Activated T-cell treated with anti-CD3 and anti-CD28 coated beads, Interleukin-2, amount 50 U/mL, for 4 hours (primary cell): ENCODE data around the gene RTP5. TPM values are rescaled to one million over a fixed set of nuclear protein-coding genes. Genes with fewer than 3 reads are reported as not detected.

ENCODE experiments used
- ATAC-seq, 2 donors: fragments of 200-7000 bp; cut with Tn5 transposase; one replicate each; pipeline ENCODE4 v1.10.0; 2021
- DNase-seq: peaks from one replicate; pipeline ENCODE4 v3.0.0-alpha.2; 2020
- H3K27me3 Mint-ChIP-seq: one replicate; pipeline ENCODE4 v1.8.0; 2021; ENCODE audit warnings: low read depth, mixed read lengths
- H3K36me3 Mint-ChIP-seq: one replicate; pipeline ENCODE4 v1.8.0; 2022; ENCODE audit warnings: mixed read lengths; ENCODE audit not compliant: insufficient read depth
- H3K4me1 Mint-ChIP-seq: one replicate; pipeline ENCODE4 v1.8.0; 2021; ENCODE audit warnings: low read depth, mixed read lengths
- H3K4me3 Mint-ChIP-seq: one replicate; pipeline ENCODE4 v1.8.0; 2021; ENCODE audit warnings: mild to moderate bottlenecking, moderate library complexity, mixed read lengths
- H3K9me3 Mint-ChIP-seq: one replicate; pipeline ENCODE4 v1.8.0; 2021; ENCODE audit warnings: mixed read lengths
- total RNA-seq, 3 donors: library from RNA; stranded (reverse); gene quantifications; one replicate each; pipeline ENCODE4 v1.2.1, GENCODE V29; 2021

Gene RTP5
- total RNA-seq, 3 donors from 2014 or later: 0.13 to 0.14 (median 0.13) TPM

DNA sequence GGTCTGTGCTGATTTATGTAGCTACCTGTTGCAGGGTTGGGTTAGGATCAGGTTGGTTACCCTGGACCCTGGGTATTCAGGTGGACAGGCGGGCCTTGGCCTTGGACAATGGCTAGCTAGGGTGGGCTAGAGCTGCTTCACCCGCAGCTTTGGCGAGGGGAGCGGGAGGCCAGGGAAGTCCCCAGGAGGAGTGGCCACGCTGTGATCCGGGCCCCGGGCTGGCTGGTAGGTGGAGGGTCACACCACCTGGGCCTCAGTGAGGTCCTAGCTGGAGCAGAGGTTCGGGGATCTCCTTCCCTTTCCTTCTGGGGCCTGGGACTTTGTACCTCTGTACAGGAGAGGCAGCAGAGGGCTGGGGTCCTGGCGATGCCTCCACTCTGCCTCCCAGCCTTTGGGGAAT, 9.8 kb downstream of the RTP5 start:
- ATAC-seq: no peak
- Mint-ChIP-seq H3K36me3 (peaks cover under 1% of the 10 kb centered on the region), H3K4me3 (no peak overlapping the region), H3K27me3 (no peaks in the 10 kb centered on the region), H3K9me3 (no peaks in the 10 kb centered on the region), H3K4me1 (peaks cover 26% of the 10 kb centered on the region)
- DNase-seq: no peak

DNA sequence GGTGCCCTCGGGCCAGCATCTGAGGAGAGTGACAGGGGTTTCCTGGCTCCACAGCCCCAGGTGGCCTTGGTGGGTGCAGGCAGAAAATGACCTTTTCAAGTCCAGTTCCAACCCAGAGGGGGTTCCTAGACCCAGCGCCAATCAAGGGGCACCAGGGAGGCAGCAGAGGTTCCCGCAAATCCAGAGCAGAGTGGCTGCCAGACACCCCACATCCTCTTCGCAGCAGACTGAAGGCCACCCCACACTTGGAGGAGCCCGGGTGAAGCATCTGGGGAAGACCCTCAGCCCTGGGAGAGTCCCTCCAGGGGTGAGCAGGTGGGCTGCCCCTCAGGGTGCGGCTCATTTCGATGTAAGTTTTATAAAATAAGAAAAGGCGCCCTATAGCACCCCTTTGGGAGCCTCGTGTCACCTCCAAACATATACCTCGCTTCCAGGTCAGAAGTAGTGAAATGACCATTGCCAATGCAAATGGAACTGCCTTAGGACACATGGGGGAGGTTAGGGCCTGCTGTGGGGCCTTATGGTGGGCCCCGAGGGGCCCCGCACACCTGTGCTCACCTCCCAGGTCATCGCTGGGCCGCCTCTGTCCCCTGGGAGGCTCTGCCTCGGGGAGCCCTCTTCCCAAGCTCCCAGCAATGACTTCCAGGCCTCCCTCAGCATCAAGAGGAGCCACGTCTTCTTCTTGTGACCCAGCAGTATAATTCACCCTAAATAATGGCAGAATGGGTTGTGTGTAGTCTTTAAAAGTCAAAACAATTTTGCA, 11.0 kb downstream of the RTP5 start:
- H3K36me3 Mint-ChIP-seq: peaks cover 2% of the 10 kb centered on the region

DNA sequence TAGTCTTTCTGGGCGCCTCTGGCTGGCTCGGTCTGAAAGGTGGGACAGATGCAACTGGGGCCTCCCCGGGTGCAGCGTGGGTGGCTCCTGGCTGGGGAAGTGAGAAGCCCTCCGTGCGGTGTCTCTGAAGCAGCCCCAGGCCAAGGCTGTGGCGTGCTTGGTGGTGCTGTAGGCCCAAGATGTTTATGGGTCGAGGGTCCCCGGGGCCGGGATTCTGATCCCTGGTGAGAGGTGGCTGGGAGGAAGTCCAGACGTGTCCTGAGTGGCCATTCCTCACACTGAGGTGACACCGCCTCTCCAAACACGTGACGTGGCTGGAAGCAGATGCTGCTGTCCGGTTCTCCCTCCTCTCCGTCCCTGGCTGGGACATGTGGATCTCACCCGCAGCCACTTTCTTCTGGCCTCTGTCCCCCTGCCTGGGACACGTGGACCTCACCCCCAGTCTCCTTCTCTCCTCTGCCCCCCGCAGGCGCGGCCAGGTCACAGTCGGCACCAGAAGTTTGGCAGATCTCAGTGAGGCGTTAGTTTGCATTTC, 12.6 kb downstream of the RTP5 start:
- H3K4me1 Mint-ChIP-seq: peaks cover 28% of the 10 kb centered on the region
- no peaks in the 10 kb centered on the region for H3K27me3 Mint-ChIP-seq
- peak overlapping the region; percentile 88 for H3K4me3 Mint-ChIP-seq
- ATAC-seq: peak; percentile 60 to 63
- H3K36me3 Mint-ChIP-seq: peaks cover 12% of the 10 kb centered on the region
- no peaks in the 10 kb centered on the region for H3K9me3 Mint-ChIP-seq
- peak; percentile 62 for DNase-seq

More for the DNA sequence above, 11.0 kb downstream of the RTP5 start:
- no peak for DNase-seq
- ATAC-seq: no peak
- Mint-ChIP-seq H3K4me1 (peaks cover 24% of the 10 kb centered on the region), H3K9me3 (no peaks in the 10 kb centered on the region), H3K4me3 (peak overlapping the region; percentile 88), H3K27me3 (no peaks in the 10 kb centered on the region)

DNA sequence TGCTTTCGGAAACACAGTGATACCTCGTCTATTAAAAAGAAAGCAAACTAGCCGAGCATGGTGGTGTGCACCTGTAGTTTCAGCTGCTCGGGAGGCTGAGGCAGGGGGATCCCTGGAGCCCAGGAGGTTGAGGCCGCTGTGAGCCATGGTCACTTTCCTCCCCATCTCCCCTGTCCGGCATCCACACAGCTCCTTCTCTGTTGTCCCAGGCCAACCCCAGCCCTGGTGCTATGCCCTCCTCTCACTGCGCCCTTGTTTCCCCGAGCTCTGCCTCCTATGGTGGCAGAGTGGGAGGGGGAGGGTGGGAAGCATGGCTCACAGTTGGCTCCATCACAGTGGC, 15.4 kb downstream of the RTP5 start:
- H3K4me1 Mint-ChIP-seq: peaks cover 41% of the 10 kb centered on the region
- H3K4me3 Mint-ChIP-seq: no peak overlapping the region
- no peaks in the 10 kb centered on the region for H3K27me3 Mint-ChIP-seq
- no peaks in the 10 kb centered on the region for H3K9me3 Mint-ChIP-seq
- H3K36me3 Mint-ChIP-seq: peaks cover 13% of the 10 kb centered on the region
- DNase-seq (no peak), ATAC-seq (no peak)

DNA sequence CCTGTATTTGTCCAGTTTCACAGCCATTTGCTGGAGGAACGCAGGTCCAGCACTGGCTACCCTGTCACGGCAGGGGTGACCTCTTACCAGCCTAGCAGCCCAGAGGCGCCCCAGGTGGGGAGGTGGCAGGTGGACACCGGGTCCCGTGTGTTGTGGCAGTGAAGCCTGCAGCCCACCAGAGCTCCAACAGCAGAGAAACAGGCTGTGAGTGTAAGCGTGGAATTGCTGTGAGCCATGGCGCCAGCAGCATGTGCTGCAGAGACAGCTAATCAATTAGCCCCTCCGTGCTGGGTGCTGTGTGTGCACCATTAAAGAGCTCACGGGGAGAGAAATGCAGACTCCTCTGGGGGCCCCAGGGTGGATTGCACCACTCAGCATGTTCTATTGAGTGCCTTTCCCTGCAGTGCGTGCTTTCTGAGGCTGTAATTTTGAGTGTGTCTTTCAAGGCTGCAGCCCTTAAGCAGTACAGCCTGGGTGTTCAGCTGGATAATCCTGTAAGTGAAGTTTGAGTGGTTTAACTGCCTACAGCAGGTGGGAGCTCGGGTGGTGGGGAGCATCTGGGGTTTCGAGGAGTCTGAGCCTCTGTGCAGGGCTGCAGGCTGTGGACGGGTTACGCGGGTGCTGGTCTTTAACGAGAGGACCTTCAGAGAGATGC, 15.9 kb downstream of the RTP5 start:
- H3K36me3 Mint-ChIP-seq: peaks cover 13% of the 10 kb centered on the region
- no peak for ATAC-seq
- no peaks in the 10 kb centered on the region for H3K9me3 Mint-ChIP-seq
- H3K4me1 Mint-ChIP-seq: peaks cover 41% of the 10 kb centered on the region
- H3K27me3 Mint-ChIP-seq: no peaks in the 10 kb centered on the region
- no peak overlapping the region for H3K4me3 Mint-ChIP-seq
- no peak for DNase-seq

DNA sequence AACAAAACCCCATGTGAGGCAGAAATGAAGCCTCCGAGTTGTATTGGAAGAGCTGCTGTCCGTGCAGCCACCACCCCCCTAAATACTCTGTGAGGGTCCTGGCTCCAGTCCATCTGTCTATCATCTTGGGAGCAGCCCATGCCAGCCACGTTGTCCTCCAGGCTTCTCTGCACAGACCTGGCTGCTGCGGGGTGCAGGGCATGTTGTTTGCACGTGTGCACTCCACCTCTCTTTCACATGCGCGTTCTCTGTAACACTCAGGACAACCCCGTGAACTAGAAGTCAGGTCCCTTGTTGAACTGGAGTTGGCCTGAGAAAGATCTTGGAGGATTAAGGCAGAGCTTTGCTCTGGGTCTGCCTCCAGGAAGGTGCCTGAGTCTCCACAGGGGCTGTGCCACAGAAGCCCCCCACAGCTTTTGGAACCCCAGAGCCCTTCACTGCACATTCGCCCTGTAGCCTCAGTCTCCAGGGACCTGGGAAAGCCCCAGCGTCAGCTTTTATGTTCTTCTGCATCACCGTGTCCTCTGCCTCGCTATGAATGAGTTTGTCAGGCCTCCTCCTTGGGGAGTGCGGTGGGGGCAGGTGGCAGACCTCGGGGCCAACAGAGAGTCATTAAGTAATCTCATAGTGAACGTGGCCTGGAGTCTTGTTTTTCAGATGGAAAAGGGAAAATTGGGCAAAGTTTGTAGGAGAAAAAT, 16.6 kb downstream of the RTP5 start:
- Mint-ChIP-seq H3K36me3 (peaks cover 13% of the 10 kb centered on the region), H3K4me3 (no peak overlapping the region), H3K4me1 (peaks cover 37% of the 10 kb centered on the region), H3K9me3 (no peaks in the 10 kb centered on the region), H3K27me3 (no peaks in the 10 kb centered on the region)
- DNase-seq (no peak), ATAC-seq (no peak)

DNA sequence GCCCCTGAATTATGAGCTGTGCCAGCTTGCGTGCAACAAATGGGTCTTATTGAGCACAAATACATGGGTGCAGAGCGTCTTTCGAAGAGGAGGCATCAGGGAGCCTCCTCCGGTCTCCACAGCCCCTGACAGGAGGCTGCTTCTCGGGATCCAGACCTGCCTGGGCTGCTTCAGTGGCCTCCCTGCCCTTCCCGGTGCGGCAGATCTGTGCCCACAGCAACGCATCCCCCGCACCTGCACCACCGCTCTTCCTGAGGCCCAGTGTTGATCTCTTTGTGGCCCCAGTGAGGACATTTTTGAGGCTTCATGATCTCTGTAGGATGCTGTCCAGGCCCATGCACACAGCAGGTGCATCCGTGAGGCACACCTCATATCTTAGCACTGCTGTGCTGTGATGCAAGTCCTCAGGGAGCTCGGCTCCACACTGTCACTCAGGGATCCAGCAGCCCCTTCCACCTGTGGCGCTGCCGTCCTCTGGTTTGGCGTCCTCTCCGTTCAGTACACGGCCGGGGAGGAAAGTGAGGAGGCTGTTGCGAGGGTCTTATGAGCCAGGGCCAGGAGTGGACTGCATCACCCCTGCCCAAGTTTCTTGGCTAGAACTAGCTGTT, 17.4 kb downstream of the RTP5 start:
- H3K36me3 Mint-ChIP-seq: peaks cover 13% of the 10 kb centered on the region

DNA sequence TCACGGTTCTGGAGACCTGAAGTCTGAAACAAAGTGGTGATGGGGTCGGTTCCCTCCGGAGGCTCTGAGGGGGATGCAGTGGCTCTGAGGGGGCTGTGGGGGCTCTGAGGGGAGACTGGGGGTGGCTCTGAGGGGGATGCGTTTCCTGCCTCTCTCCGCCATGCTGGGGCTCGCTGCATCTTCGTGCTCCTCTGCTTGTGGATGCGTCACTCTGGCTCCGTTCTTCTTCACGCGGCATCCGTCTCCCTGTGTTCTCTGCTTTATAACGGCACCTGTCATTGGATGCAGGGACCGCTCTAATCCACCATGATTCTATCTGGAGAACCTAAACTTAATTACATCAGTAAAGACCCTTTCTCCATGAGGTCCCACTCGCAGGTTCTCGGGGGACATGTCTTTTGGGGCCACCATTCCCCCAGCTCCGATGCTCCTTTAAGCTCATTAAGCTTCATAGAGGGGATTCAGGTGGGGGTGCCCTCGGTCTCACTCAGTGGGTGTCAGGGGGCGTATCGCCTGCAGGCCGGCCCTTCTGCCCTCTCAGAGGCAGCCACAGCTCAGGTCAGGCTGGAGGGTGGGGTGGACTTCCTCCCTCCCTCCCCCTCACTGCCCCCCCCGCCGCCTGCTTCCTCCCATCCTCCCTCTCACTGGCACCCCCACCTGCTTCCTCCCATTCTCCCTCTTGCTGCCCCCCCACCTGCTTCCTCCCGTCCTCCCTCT, 18.4 kb downstream of the RTP5 start:
- Mint-ChIP-seq H3K4me1 (peaks cover 25% of the 10 kb centered on the region), H3K9me3 (no peaks in the 10 kb centered on the region), H3K36me3 (peaks cover 13% of the 10 kb centered on the region), H3K4me3 (no peak overlapping the region), H3K27me3 (no peaks in the 10 kb centered on the region)
- DNase-seq (no peak), ATAC-seq (no peak)

More for the DNA sequence above, 17.4 kb downstream of the RTP5 start:
- ATAC-seq (no peak), DNase-seq (no peak)
- H3K27me3 Mint-ChIP-seq: no peaks in the 10 kb centered on the region
- peaks cover 35% of the 10 kb centered on the region for H3K4me1 Mint-ChIP-seq
- H3K9me3 Mint-ChIP-seq: no peaks in the 10 kb centered on the region
- H3K4me3 Mint-ChIP-seq: no peak overlapping the region

DNA sequence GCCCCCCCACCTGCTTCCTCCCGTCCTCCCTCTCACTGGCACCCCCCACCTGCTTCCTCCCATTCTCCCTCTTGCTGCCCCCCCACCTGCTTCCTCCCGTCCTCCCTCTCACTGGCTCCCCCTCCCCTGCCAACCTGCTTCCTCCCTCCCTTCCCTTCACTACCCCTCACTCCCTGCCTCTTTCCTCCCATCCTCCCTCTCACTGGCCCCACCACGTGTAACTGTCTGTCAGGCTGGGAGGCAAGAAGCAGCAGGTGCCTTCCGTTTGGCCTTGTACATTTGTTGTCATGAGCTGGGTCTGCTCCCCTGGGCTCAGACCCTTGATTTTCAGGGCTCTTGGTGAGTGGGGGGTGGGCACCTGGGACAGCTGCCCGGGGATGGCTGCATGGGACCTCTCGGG, 19.1 kb downstream of the RTP5 start:
- Mint-ChIP-seq H3K27me3 (no peaks in the 10 kb centered on the region), H3K9me3 (no peaks in the 10 kb centered on the region), H3K36me3 (peaks cover 13% of the 10 kb centered on the region), H3K4me1 (peaks cover 20% of the 10 kb centered on the region), H3K4me3 (no peak overlapping the region)
- no peak for DNase-seq
- ATAC-seq: no peak

DNA sequence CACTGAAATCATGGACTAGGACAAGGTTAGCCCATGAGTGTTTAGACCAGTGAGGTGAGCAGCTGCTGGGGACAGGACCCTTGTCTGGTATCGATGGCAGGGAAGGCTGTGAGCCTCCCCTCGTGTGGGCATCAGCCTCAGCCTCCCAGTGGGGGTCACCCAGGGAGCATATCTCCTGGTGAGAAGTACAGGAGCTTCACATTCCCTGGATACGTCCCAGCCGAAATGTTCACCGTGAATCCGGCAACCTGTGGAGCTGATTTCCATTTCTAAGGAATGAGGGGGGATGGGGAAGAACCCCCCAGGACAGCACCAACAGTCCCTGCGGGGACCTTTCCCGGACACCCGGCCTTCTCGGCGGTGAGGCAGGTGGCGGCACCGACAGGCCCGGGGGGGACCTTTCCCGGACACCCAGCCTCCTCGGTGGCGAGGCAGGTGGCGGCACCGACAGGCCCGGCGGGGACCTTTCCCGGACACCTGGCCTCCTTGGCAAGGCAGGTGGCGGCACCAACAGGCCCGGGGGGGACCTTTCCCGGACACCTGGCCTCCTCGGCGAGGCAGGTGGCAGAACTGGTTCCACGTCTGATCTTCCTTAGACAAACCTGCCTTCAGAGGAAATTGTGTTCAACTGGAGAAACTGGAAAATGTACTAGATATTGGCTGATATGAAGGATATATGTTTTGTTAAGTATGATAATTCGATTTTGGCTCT, 21.2 kb downstream of the RTP5 start:
- Mint-ChIP-seq H3K27me3 (no peaks in the 10 kb centered on the region), H3K4me3 (no peak overlapping the region), H3K9me3 (no peaks in the 10 kb centered on the region), H3K4me1 (peaks cover 17% of the 10 kb centered on the region), H3K36me3 (peaks cover 9% of the 10 kb centered on the region)
- ATAC-seq (no peak), DNase-seq (no peak)

DNA sequence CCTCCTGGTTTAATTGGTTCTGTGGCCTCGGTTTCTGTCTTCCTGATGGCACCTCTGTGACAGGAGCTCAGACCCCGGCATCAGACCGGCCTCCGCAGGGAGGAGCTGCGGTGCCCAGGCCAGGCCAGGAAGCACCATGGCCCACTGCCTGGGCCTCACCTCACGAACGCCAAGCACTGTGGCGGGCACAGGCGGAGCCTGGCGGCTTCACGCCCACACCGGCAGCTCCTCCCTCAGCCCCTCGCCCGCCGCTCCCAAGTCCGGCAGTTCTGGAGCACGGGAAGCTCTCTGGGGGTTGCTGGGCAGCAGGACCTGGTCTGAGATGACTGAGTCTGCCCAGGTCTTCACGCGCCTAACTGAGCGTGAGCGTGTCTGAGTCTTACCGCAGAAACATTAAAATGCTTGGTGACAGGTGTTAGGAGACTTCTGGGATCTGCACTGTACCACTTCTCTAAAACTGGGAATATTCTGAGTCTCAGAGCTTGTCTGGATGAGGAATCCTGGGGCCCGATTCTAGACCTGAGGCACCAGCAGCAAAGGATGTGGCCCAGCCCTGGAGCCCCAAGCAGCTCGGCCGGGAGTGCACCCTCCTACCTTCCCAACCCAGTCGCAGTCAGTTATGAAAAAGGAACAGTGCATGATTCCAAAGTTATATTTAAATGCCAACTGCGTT, 21.9 kb downstream of the RTP5 start:
- H3K4me1 Mint-ChIP-seq: peaks cover 15% of the 10 kb centered on the region
- H3K4me3 Mint-ChIP-seq: no peak overlapping the region
- DNase-seq (no peak), ATAC-seq (no peak)
- no peaks in the 10 kb centered on the region for H3K27me3 Mint-ChIP-seq
- H3K36me3 Mint-ChIP-seq: peaks cover 4% of the 10 kb centered on the region
- no peaks in the 10 kb centered on the region for H3K9me3 Mint-ChIP-seq

DNA sequence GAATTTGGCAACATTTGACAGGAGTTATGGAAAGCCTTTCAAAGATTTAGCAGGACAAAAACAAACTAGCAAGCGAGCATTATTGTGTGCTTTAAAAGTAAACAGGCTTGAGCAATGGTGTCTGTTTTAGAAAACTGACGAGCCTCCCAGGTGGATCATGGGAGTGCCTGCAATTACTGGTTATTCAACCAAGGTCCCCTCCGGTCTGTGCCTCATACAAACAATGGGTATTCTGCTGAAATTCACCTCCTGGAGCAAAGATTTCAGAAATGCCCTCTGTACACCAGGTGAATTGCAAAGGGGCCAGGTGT, 22.4 kb downstream of the RTP5 start:
- no peaks in the 10 kb centered on the region for H3K9me3 Mint-ChIP-seq
- peaks cover 15% of the 10 kb centered on the region for H3K4me1 Mint-ChIP-seq
- peaks cover 1% of the 10 kb centered on the region for H3K36me3 Mint-ChIP-seq
- no peak for DNase-seq
- H3K27me3 Mint-ChIP-seq: no peaks in the 10 kb centered on the region
- no peak overlapping the region for H3K4me3 Mint-ChIP-seq
- no peak for ATAC-seq
